ENCODE data around the gene ZNF329.

The ZNF329 gene

GRCh38 chr19:58118979-58119733 is 31.4 kb downstream of the ZNF329 start:
- no peak for DNase-seq (ENCODE audit: low read depth in 2 of 2)

- DNase-seq (ENCODE audit: low read depth in 2 of 2) = no peak
Measured at GRCh38 chr19:58117841-58118575, 32.6 kb downstream of the ZNF329 start.

- no peak for DNase-seq (ENCODE audit: low read depth in 2 of 2)
Measured at GRCh38 chr19:58108546-58108817, 42.1 kb downstream of the ZNF329 start.

- no peak for DNase-seq (ENCODE audit: low read depth in 2 of 2)
Measured at GRCh38 chr19:58107778-58108545, 42.6 kb downstream of the ZNF329 start.

- DNase-seq (ENCODE audit: low read depth in 2 of 2) = no peak
Measured at GRCh38 chr19:58098682-58098998, 51.9 kb downstream of the ZNF329 start.

GRCh38 chr19:58097781-58098681 is 52.6 kb downstream of the ZNF329 start, which contains the start of gene ZSCAN18:
ZSCAN18 (minus strand) TSS chr19:58098231; CDS start chr19:58090267, 7,964 bp downstream.
- DNase-seq (ENCODE audit: low read depth in 2 of 2) = peak; percentile 94 to 95

- DNase-seq (ENCODE audit: low read depth in 2 of 2) = no peak
Measured at GRCh38 chr19:58097349-58097748, 53.2 kb downstream of the ZNF329 start.

GRCh38 chr19:58096884-58097283 is 53.7 kb downstream of the ZNF329 start:
- no peak for DNase-seq (ENCODE audit: low read depth in 2 of 2)

- no peak for DNase-seq (ENCODE audit: low read depth in 2 of 2)
Measured at GRCh38 chr19:58095328-58095727, 55.3 kb downstream of the ZNF329 start.

GRCh38 chr19:58093071-58093470 is 57.5 kb downstream of the ZNF329 start:
- DNase-seq (ENCODE audit: low read depth in 2 of 2) = no peak

- DNase-seq (ENCODE audit: low read depth in 2 of 2) = no peak
Measured at GRCh38 chr19:58091251-58091995, 59.2 kb downstream of the ZNF329 start.

GRCh38 chr19:58089846-58090245 is 60.7 kb downstream of the ZNF329 start:
- DNase-seq (ENCODE audit: low read depth in 2 of 2) = no peak

- no peak for DNase-seq (ENCODE audit: low read depth in 2 of 2)
Measured at GRCh38 chr19:58088521-58089052, 62.0 kb downstream of the ZNF329 start.

- no peak for DNase-seq (ENCODE audit: low read depth in 2 of 2)
Measured at GRCh38 chr19:58086825-58087710, 63.5 kb downstream of the ZNF329 start.

GRCh38 chr19:58085348-58085875 is 65.2 kb downstream of the ZNF329 start:
- no peak for DNase-seq (ENCODE audit: low read depth in 2 of 2)

GRCh38 chr19:58084596-58085347 is 65.8 kb downstream of the ZNF329 start:
- DNase-seq (ENCODE audit: low read depth in 2 of 2) = no peak

- DNase-seq (ENCODE audit: low read depth in 2 of 2) = no peak
Measured at GRCh38 chr19:58083021-58083420, 67.6 kb downstream of the ZNF329 start.

GRCh38 chr19:58079792-58080191 is 70.8 kb downstream of the ZNF329 start:
- no peak for DNase-seq (ENCODE audit: low read depth in 2 of 2)
